Choroid plexus epithelial cell (primary cell): ENCODE data around the gene OGDH.
"Not testable (repeated sequence)": the region's sequence is repeated elsewhere in the genome, so short reads cannot be mapped to it uniquely, and the experiment has no call there.

Experiments
- DNase-seq: peaks from one replicate; pipeline ENCODE4 v3.0.0-alpha.2; 2010; ENCODE audit warnings: low read depth
- H3K4me3 ChIP-seq: 2 replicates; pipeline ENCODE4 v1.5.1; 2011; ENCODE audit warnings: low read depth, mild to moderate bottlenecking, control low read depth, low read length, moderate library complexity
- TF ChIP-seq, protein P1 (sequence below): conservative IDR thresholded peaks from 2 replicates; pipeline ENCODE4 v1.5.1; 2011; ENCODE audit warnings: low read depth, mild to moderate bottlenecking, control low read depth, inconsistent platforms, low read length, moderate library complexity

OGDH gene

DNA sequence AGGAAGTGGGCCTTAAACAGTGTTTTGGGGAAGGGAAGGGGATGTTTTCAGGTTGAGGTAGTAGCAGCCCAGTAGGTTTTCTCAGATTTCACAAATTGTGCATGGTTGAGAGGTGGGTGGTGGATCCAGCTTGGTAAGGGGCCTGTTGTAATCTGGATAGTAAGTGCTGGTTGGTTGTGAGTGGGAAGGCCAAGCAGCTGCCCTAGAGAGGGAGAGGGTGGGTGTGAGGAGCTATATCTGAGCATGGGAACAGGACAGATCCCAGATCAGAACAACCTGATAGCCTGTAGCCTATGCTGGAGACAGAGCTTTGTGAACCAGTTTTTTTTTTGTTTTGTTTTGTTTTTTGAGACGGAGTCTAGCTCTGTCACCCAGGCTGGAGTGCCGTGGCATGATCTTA lies 88.3 kb downstream of the OGDH start:
- TF ChIP-seq, protein P1, sequence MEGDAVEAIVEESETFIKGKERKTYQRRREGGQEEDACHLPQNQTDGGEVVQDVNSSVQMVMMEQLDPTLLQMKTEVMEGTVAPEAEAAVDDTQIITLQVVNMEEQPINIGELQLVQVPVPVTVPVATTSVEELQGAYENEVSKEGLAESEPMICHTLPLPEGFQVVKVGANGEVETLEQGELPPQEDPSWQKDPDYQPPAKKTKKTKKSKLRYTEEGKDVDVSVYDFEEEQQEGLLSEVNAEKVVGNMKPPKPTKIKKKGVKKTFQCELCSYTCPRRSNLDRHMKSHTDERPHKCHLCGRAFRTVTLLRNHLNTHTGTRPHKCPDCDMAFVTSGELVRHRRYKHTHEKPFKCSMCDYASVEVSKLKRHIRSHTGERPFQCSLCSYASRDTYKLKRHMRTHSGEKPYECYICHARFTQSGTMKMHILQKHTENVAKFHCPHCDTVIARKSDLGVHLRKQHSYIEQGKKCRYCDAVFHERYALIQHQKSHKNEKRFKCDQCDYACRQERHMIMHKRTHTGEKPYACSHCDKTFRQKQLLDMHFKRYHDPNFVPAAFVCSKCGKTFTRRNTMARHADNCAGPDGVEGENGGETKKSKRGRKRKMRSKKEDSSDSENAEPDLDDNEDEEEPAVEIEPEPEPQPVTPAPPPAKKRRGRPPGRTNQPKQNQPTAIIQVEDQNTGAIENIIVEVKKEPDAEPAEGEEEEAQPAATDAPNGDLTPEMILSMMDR: no peak
- DNase-seq: no peak
- H3K4me3 ChIP-seq: no peak overlapping the region

DNA sequence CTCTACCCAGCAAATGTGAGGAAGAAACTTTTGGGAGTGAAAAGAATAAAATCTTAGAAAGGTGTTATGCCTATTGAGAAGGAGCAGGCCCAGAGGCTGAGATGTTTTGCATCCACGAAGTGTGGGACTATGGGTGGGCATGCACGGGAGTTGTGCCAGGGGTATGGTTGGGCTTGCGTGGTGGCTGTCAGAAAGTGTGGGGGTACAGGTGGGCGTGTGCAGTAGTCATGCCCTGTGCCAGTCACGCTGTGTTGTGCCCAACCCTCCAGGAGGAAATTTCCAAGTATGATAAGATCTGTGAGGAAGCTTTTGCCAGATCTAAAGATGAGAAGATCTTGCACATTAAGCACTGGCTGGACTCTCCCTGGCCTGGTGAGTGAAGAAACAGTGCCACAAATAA lies 89.3 kb downstream of the OGDH start:
- TF ChIP-seq, protein P1: no peak

DNA sequence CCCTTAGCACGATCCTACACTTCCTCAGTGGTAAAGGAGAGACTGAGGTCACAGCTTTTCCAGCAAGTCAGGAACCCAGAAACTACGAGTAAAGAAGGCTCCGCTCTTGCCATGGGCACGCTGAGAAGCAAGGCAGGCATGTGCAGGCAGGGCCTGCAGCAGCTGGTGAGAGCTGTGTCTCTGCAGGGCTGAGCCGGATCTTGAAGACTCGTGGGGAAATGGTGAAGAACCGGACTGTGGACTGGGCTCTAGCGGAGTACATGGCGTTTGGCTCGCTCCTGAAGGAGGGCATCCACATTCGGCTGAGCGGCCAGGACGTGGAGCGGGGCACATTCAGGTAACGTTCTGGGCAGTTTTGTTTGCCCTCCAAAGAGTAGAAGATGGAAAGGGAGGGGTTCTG lies 90.3 kb downstream of the OGDH start:
- no peak overlapping the region for H3K4me3 ChIP-seq
- TF ChIP-seq, protein P1: no peak
- no peak for DNase-seq

More for the DNA sequence above, 89.3 kb downstream of the OGDH start:
- DNase-seq: no peak
- no peak overlapping the region for H3K4me3 ChIP-seq

DNA sequence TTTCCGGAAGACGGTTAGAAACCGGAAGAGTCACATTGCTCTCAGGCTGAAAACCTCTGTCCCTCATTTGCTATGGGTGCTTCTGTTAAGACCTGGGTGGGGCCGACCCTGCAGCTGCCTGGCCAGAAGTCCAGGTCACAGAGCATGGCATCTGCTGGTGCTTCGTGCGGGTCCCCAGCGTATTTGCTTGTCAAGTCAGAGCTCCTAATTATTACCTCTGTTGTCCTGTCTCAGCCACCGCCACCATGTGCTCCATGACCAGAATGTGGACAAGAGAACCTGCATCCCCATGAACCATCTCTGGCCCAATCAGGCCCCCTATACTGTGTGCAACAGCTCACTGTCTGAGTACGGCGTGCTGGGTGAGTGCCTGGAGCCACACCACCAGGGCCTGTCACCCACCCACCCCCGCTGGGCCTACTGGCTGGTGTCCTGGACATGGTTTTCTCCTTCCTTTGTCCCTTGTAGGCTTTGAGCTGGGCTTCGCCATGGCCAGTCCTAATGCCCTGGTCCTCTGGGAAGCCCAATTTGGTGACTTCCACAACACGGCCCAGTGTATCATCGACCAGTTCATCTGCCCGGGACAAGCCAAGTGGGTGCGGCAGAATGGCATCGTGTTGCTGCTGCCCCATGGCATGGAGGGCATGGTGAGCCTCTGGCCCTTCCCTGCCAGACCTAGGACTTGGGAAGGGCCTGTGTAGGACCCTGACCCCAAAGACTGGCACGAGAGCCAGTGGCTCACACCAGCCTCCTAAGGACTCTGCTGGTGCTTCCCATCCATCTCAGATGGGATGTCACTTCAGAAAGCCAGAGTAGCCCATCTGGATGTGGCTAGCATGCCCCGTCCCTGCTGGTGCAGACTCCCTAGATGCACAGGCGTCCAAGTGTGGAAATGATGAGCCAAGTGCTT lies 91.0 kb downstream of the OGDH start:
- no peak for DNase-seq

DNA sequence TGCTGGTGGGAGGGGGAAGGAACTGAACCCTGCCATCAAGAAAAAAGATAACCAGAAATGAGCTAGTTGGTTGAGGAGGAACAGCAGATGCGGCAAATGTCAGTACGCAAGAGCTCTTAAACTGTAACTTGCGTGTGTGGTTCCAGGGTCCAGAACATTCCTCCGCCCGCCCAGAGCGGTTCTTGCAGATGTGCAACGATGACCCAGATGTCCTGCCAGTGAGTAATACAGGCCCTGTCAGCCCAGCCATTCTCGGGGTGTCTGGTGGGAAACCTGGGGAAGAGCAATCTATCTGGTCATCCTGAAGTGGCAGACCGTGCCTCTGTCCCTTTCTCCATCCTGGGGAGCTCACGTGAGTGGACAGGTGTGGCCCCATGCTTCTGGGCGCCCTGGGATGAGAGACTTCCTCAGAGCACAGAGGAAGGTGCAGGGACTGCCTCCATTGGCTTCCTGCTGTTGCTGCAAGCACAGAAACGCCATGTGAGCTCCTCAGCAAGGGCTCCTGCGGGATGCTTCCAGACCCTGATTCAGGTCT lies 91.7 kb downstream of the OGDH start:
- no peak overlapping the region for H3K4me3 ChIP-seq
- no peak for DNase-seq
- TF ChIP-seq, protein P1: no peak

More for the DNA sequence above, 91.0 kb downstream of the OGDH start:
- TF ChIP-seq, protein P1: no peak
- no peak overlapping the region for H3K4me3 ChIP-seq

DNA sequence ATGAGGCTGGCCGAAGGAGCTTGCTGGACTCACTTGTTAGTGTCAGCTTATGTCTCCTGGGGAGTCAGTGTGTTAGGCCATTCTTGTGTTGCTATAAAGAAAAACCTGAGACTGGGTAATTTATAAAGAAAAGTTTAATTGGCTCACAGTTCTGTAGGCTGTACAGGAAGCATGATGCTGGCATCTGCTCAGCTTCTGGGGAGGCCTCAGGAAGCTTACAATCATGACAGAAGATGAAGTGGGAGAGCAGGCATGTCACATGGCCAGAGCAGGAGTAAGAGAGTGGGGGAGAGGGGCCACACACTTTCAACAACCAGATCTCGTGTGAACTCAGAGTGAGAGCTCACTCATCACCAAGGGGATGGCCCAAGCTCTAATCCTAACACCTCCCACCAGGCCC lies 93.2 kb downstream of the OGDH start:
- not testable (repeated sequence) for DNase-seq, H3K4me3 ChIP-seq

DNA sequence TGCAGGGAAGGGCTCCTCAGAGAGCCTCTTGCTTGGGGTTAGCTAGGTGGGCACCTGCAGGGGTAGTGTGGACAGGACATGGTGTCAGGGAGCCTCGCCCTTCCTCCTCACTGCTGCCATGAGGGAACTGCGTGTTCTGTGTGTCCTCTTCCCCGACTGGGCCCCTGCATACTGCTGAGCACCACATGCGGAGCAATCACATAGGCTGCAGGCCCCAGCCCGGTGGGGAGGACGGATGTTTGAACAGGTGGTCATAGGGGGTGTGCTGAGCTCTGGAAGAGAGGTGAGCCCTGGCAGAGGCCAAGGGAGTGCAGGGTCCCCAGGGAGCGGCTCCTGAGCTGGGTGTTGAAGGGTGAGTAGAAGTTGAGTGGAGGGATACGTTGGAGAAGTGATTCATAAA lies 93.9 kb downstream of the OGDH start:
- no peak overlapping the region for H3K4me3 ChIP-seq
- TF ChIP-seq, protein P1: no peak
- no peak for DNase-seq

DNA sequence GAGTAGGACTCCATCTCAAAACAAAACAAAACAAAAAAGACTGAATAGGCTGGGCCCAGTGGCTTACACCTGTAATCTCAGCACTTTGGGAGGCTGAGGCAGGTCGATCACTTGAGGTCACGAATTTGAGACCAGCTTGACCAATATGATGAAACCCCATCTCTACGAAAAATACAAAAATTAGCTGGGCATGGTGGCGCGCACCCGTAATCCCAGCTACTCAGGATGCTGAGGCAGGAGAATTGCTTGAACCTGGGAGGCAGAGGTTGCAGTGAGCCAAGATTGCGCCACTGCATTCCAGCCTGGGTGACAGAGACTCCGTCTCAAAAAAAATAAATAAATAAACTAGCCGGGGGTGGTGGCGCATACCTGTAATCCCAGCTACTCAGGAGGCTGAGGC lies 97.0 kb downstream of the OGDH start:
- H3K4me3 ChIP-seq, DNase-seq: not testable (repeated sequence)
